ENCODE data around the gene FYB2. TPM values are rescaled to one million over a fixed set of nuclear protein-coding genes. Genes with fewer than 3 reads are reported as not detected.

Gene FYB2
- polyA plus RNA-seq, 1 experiment: not detected

DNA sequence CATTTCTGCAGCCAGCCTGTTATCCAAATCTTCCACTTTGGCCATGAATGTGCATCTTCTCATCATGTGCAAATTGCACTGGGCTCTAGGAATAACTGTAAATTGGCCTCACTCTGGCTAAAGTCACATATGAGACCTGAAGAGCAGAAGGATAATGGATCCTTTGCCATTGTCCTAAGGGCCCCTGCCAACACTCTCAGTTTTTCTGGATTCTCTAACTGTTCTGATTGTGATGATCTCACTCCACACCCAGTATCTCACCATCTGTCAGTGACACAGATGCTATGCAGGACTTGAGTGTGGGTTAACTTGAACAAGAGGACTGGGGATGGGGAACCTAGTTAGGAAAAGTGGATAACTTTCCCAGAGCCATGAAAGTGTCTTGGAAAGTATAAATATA lies 8.5 kb upstream of the FYB2 start:
- H3K4me3 ChIP-seq (ENCODE audit: low read depth, low read length): no peak overlapping the region
- DNase-seq (ENCODE audit: low read depth): no peak
- ChIA-PET CTCF (no interaction called here), POLR2A (no interaction called here)
- no peaks in the 10 kb centered on the region for H3K27me3 ChIP-seq (ENCODE audit: control insufficient read depth, insufficient read depth, low read length)
- TF ChIP-seq, protein P1, sequence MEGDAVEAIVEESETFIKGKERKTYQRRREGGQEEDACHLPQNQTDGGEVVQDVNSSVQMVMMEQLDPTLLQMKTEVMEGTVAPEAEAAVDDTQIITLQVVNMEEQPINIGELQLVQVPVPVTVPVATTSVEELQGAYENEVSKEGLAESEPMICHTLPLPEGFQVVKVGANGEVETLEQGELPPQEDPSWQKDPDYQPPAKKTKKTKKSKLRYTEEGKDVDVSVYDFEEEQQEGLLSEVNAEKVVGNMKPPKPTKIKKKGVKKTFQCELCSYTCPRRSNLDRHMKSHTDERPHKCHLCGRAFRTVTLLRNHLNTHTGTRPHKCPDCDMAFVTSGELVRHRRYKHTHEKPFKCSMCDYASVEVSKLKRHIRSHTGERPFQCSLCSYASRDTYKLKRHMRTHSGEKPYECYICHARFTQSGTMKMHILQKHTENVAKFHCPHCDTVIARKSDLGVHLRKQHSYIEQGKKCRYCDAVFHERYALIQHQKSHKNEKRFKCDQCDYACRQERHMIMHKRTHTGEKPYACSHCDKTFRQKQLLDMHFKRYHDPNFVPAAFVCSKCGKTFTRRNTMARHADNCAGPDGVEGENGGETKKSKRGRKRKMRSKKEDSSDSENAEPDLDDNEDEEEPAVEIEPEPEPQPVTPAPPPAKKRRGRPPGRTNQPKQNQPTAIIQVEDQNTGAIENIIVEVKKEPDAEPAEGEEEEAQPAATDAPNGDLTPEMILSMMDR (IDR thresholded peaks at IDR 0.05; ENCODE audit: insufficient read depth, low read depth, low read length): no peak
- H3K36me3 ChIP-seq (ENCODE audit: control insufficient read depth, insufficient read depth, low read length): no peaks in the 10 kb centered on the region

DNA sequence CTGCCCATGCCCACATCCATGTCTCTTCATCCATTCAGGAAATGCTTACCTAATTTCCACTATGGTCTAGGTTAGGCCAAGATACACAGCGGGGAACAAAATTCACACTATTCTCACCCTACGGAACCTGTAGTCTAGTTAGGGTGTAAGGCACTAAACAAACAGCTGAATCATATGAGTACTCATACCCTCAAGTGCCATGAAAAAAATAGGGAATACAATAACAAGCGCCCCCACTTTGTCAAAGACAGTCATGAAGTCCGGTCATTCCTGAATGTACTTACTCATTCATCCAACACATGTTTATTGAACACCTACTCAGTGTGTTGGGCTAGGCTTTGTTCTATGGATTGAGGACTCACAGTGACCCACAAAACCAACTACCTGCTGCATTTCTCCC lies 6.2 kb upstream of the FYB2 start:
- no peak overlapping the region for H3K4me3 ChIP-seq (ENCODE audit: low read depth, low read length)
- TF ChIP-seq, protein P1 (IDR thresholded peaks at IDR 0.05; ENCODE audit: insufficient read depth, low read depth, low read length): no peak
- POLR2A ChIA-PET: no interaction called here
- H3K27me3 ChIP-seq (ENCODE audit: control insufficient read depth, insufficient read depth, low read length): no peaks in the 10 kb centered on the region
- H3K36me3 ChIP-seq (ENCODE audit: control insufficient read depth, insufficient read depth, low read length): no peaks in the 10 kb centered on the region
- no peak for DNase-seq (ENCODE audit: low read depth)
- CTCF ChIA-PET: interaction anchor here (1.9 kb wide), 1 partner anchor 143 kb away, joined by 5 read pairs; no protein-coding TSS in a partner anchor

DNA sequence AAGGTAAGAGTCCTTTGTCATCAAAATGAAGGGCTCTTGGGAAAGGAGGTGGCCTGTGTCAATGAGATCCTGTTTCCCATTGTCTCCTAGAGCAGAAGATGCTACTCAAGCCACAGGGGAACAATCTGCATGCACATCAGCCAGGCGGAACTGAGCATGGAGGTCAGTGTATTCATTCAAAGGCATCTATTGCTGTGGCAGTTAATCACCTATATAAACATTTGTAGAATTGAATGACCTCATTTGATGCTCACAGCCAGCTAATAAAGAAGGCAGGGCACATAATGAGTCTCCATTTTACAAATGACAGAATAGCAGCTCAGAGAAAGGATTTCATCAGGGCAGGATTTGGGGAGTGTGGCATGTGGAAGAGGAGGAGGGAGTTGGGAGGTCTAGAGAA lies 5.7 kb upstream of the FYB2 start:
- no peak for DNase-seq (ENCODE audit: low read depth)
- H3K4me3 ChIP-seq (ENCODE audit: low read depth, low read length): no peak overlapping the region
- POLR2A ChIA-PET: interaction anchor here (0.6 kb wide), 1 partner anchor 414 kb away, joined by 3 read pairs; no protein-coding TSS in a partner anchor
- TF ChIP-seq, protein P1 (IDR thresholded peaks at IDR 0.05; ENCODE audit: insufficient read depth, low read depth, low read length): no peak
- H3K27me3 ChIP-seq (ENCODE audit: control insufficient read depth, insufficient read depth, low read length): no peaks in the 10 kb centered on the region
- CTCF ChIA-PET: interaction anchor here (1.9 kb wide), 1 partner anchor 143 kb away, joined by 5 read pairs; no protein-coding TSS in a partner anchor
- H3K36me3 ChIP-seq (ENCODE audit: control insufficient read depth, insufficient read depth, low read length): no peaks in the 10 kb centered on the region

DNA sequence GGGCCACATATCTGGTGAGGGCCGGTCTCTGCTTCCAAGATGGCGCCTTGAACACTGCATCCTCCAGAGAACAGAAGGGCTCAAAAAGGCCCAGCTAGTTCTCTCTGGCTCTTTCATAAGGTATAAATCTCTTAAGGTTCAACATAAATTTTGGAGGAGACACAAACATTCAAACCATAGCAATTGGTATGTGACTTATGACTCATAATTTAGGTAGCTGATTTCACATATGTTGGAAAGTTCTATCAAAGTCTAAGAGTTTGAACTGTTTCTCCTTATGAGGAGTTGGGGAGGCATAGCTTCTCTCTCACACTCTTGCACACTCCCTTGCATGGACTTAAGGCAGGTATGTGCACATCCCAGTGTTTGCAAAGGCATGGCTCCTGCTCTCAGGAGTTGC lies 5.1 kb upstream of the FYB2 start:
- Histone ChIP-seq H3K4me3 (ENCODE audit: low read depth, low read length) (no peak overlapping the region), H3K27me3 (ENCODE audit: control insufficient read depth, insufficient read depth, low read length) (no peaks in the 10 kb centered on the region), H3K36me3 (ENCODE audit: control insufficient read depth, insufficient read depth, low read length) (no peaks in the 10 kb centered on the region)
- ChIA-PET CTCF (interaction anchor here (0.7 kb wide), 1 partner anchor 9 kb away, joined by 3 read pairs; no protein-coding TSS in a partner anchor), POLR2A (interaction anchor here (0.6 kb wide), 1 partner anchor 414 kb away, joined by 3 read pairs; no protein-coding TSS in a partner anchor)
- DNase-seq (ENCODE audit: low read depth): no peak
- TF ChIP-seq, protein P1 (IDR thresholded peaks at IDR 0.05; ENCODE audit: insufficient read depth, low read depth, low read length): no peak

DNA sequence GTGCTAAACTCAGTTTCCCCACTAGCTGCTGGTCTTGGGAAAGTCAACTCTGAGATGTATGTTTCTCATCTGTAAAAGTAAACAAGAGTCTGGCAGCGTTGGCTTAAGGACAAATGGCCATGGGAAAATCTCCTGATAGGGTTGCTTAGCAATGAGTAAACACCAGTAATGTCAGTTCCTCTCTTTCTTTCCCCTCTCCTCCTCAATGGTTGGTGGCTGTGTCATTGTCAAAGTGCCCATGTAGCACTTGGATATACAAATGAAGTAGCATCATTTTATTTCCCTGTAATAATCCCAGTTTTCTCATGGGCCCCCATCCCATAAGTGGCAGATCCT lies 2.2 kb upstream of the FYB2 start:
- DNase-seq (ENCODE audit: low read depth): no peak
- TF ChIP-seq, protein P1 (IDR thresholded peaks at IDR 0.05; ENCODE audit: insufficient read depth, low read depth, low read length): no peak
- POLR2A ChIA-PET: no interaction called here
- no peaks in the 10 kb centered on the region for H3K27me3 ChIP-seq (ENCODE audit: control insufficient read depth, insufficient read depth, low read length)
- H3K4me3 ChIP-seq (ENCODE audit: low read depth, low read length): no peak overlapping the region
- CTCF ChIA-PET: interaction anchor here (0.7 to 2.8 kb wide), 24 partner anchors 9 to 1541 kb away, joined by 3 to 19 read pairs (median 4); no protein-coding TSS in a partner anchor
- no peaks in the 10 kb centered on the region for H3K36me3 ChIP-seq (ENCODE audit: control insufficient read depth, insufficient read depth, low read length)
